K562 (cell line): ENCODE data around the gene CTSZ. TPM values are rescaled to one million over a fixed set of nuclear protein-coding genes. Genes with fewer than 3 reads are reported as not detected.

ENCODE experiments used
- ATAC-seq: fragments of 200-7000 bp; cut with Tn5 transposase; 3 replicates; pipeline ENCODE4 v1.9.1; 2020; ENCODE audit warnings: moderate library complexity
- BruUV-seq: library from RNA; stranded (reverse); fragments of 400-500 nt; replicated peaks from 2 replicates; lab custom pipeline; 2021; lab: Mats Ljungman, UMichigan
- CTCF ChIA-PET: fragments of 300-600 bp; formaldehyde crosslinking; extraction: SDS; loops from one replicate; lab custom pipeline; 2021; ENCODE audit warnings: low intra/inter-chr PET ratio; lab: Yijun Ruan, JAX
- POLR2A ChIA-PET: fragments of 300-600, 350-650 bp; sonication (Branson Sonifier 250); formaldehyde crosslinking; extraction: SDS; loops from one replicate; lab custom pipeline; 2021; ENCODE audit warnings: antibody characterized with exemption, inconsistent platforms; lab: Yijun Ruan, JAX
- DNase-seq, 4 experiments: peaks; one replicate each; pipeline versions ENCODE4 v3.0.0 to v3.0.0-alpha.2; 2011 to 2018; ENCODE audit warnings: low spot score in 3 of 4, mixed read lengths in 3 of 4; ENCODE audit errors: extremely low read depth in 1 of 4
- FAIRE-seq: peaks from 2 replicates; lab custom pipeline; 2011; peaks lifted over from hg19 to GRCh38; lab: Jason Lieb, UNC
- H2AFZ ChIP-seq: 2 replicates; pipeline ENCODE4 v1.6.0; 2011; ENCODE audit warnings: low read depth, low read length, control low read depth, inconsistent platforms
- H3K27ac ChIP-seq: fragments of 200-600 bp; 3 replicates; pipeline ENCODE4 v1.8.0; 2011; ENCODE audit warnings: low read depth, mild to moderate bottlenecking, control low read depth, inconsistent platforms, low read length, moderate library complexity, mixed read lengths; ENCODE audit errors: extremely low read depth
- H3K27me3 ChIP-seq, 2 experiments: fragments of 300-600 bp in 1 of 2; 2 replicates in 1 of 2; 3 replicates in 1 of 2; pipeline versions ENCODE4 v1.6.0 to v1.8.0; 2011; ENCODE audit warnings: inconsistent platforms in 2 of 2, low read length in 2 of 2, mild to moderate bottlenecking in 1 of 2, mixed read lengths in 1 of 2, moderate library complexity in 1 of 2; ENCODE audit not compliant: control insufficient read depth in 2 of 2, insufficient read depth in 2 of 2
- H3K36me3 ChIP-seq: fragments of 300-600 bp; 3 replicates; pipeline ENCODE4 v1.8.0; 2011; ENCODE audit warnings: mild to moderate bottlenecking, low read length, inconsistent platforms; ENCODE audit not compliant: control insufficient read depth, insufficient read depth
- H3K4me1 ChIP-seq, 2 experiments: fragments of 200-600 bp in 1 of 2; replicated peaks in 1 of 2; 2 replicates in 1 of 2; 3 replicates in 1 of 2; pipeline versions ENCODE4 v1.5.1 to v1.8.0; 2011; ENCODE audit warnings: inconsistent platforms in 2 of 2, low read length in 2 of 2, mild to moderate bottlenecking in 1 of 2, mixed read lengths in 1 of 2, moderate library complexity in 1 of 2; ENCODE audit not compliant: control insufficient read depth in 2 of 2, insufficient read depth in 2 of 2
- H3K4me2 ChIP-seq: 2 replicates; pipeline ENCODE4 v1.6.1; 2011; ENCODE audit warnings: low read length, control low read depth, inconsistent platforms, mixed read lengths; ENCODE audit not compliant: insufficient read depth
- H3K4me3 ChIP-seq: fragments of 200-600 bp; sonication (generic), shearing (Covaris generic); 2 replicates; pipeline ENCODE4 v1.5.1; 2016; ENCODE audit warnings: control low read depth, inconsistent platforms
- H3K79me2 ChIP-seq: fragments of 200-600 bp; 3 replicates; pipeline ENCODE4 v1.8.0; 2011; ENCODE audit warnings: low read length, inconsistent platforms; ENCODE audit not compliant: control insufficient read depth, insufficient read depth
- H3K9ac ChIP-seq, 2 experiments: 2 replicates each; pipeline versions ENCODE4 v1.6.0 to v1.6.1; 2011; ENCODE audit warnings: low read depth in 2 of 2, low read length in 2 of 2, control low read depth in 1 of 2, inconsistent platforms in 1 of 2, mild to moderate bottlenecking in 1 of 2, mixed read lengths in 1 of 2; ENCODE audit not compliant: insufficient read depth in 1 of 2
- H3K9me1 ChIP-seq: one replicate; pipeline ENCODE4 v1.6.0; 2011; ENCODE audit warnings: inconsistent platforms, mild to moderate bottlenecking, low read length, moderate library complexity; ENCODE audit not compliant: control insufficient read depth, insufficient read depth
- H3K9me3 ChIP-seq: replicated peaks from 2 replicates; pipeline ENCODE4 v1.5.1; 2011; ENCODE audit warnings: low read depth, low read length, inconsistent platforms; ENCODE audit not compliant: control insufficient read depth, insufficient read depth
- H4K20me1 ChIP-seq: replicated peaks from 2 replicates; pipeline ENCODE4 v1.6.1; 2011; ENCODE audit warnings: low read length, inconsistent platforms, mixed read lengths; ENCODE audit not compliant: control insufficient read depth, insufficient read depth
- BRF1 ChIP-seq: IDR thresholded peaks from 3 replicates; pipeline ENCODE4 v1.6.1; 2011; ENCODE audit warnings: borderline replicate concordance, mild to moderate bottlenecking; ENCODE audit not compliant: insufficient read length; ENCODE audit errors: extremely low read depth
- HDAC3 ChIP-seq: fragments of 450-650 bp; IDR thresholded peaks from 2 replicates; pipeline ENCODE4 v1.6.1; 2018; ENCODE audit warnings: borderline replicate concordance, mild to moderate bottlenecking, moderate library complexity; ENCODE audit not compliant: partially characterized antibody
- ILK ChIP-seq: fragments of 450-650 bp; IDR thresholded peaks from 2 replicates; pipeline ENCODE4 v1.6.1; 2016; ENCODE audit warnings: missing genetic modification characterization, low read depth, mild to moderate bottlenecking, missing compliant biosample characterization, moderate library complexity, borderline replicate concordance
- NR2C1 ChIP-seq, 2 experiments: fragments of 450-650 bp; IDR thresholded peaks; 2 replicates each; pipeline ENCODE4 v1.6.1; 2017; ENCODE audit warnings: mild to moderate bottlenecking in 2 of 2, antibody characterized with exemption in 1 of 2, inconsistent platforms in 1 of 2, missing compliant biosample characterization in 1 of 2, missing genetic modification characterization in 1 of 2
- RAD21 ChIP-seq, 2 experiments: fragments of 250-450 bp in 1 of 2; fragments of 450-650 bp in 1 of 2; sonication (Bioruptor Pico) in 1 of 2; formaldehyde crosslinking in 1 of 2; IDR thresholded peaks in 1 of 2; conservative IDR thresholded peaks in 1 of 2; 2 replicates each; pipeline versions ENCODE4 v1.4.0 to v1.8.0; 2020 to 2022; ENCODE audit warnings: mild to moderate bottlenecking in 2 of 2, moderate library complexity in 1 of 2
- TBL1XR1 ChIP-seq, 2 experiments: IDR thresholded peaks; 2 replicates each; pipeline ENCODE4 v1.6.1; 2012; ENCODE audit warnings: improper control_type of control experiment in 2 of 2, low read length in 2 of 2, mild to moderate bottlenecking in 1 of 2
- TRIM28 ChIP-seq: fragments of 450-650 bp; IDR thresholded peaks from 2 replicates; pipeline ENCODE4 v1.6.1; 2017
- ZC3H11A ChIP-seq: IDR thresholded peaks from 2 replicates; pipeline ENCODE4 v1.6.1; 2012; ENCODE audit warnings: low read depth, low read length, improper control_type of control experiment
- ZNF436 ChIP-seq: fragments of 250-450, 450-650 bp; sonication (Bioruptor Pico); formaldehyde crosslinking; IDR thresholded peaks from 2 replicates; pipeline ENCODE4 v1.7.0; 2020; ENCODE audit warnings: mild to moderate bottlenecking
- ZNF830 ChIP-seq: fragments of 250-450 bp; sonication (Bioruptor Pico); IDR thresholded peaks from 2 replicates; pipeline ENCODE4 v1.5.0; 2021; ENCODE audit warnings: mild to moderate bottlenecking
- WGBS: fragments of 100-300 bp; shearing (Covaris generic); methylation state at CpG from one replicate; pipeline ENCODE4 v1.1.6; 2016; ENCODE audit warnings: low coverage, mixed read lengths; ENCODE audit not compliant: insufficient coverage; ENCODE audit errors: missing lambda C conversion rate; 5-methylcytosine and 5-hydroxymethylcytosine counted together
- in situ Hi-C: fragments of 300-500 bp; cut with MboI; formaldehyde crosslinking; loops from 4 replicates; pipeline ENCODE4 v1.15.0; 2018; ENCODE audit warnings: inconsistent platforms, mixed read lengths
- intact Hi-C: fragments of 100-400 bp; cut with micrococcal nuclease; formaldehyde crosslinking; loops from 2 replicates; pipeline ENCODE4 v1.14.2; 2022
- polyA plus RNA-seq, 8 experiments: library from polyadenylated mRNA; depleted of rRNA in 4 of 8; stranded (reverse) in 5 of 8; unstranded in 3 of 8; fragments of >200 nt; fragmentation: Nextera tagmentation in 2 of 8; fragmentation: Illumina TruSeq in 1 of 8; extraction: Ambion mirVana in 2 of 8; extraction: Trizol in 1 of 8; gene quantifications; 2 replicates each; pipeline versions ENCODE4 v1.2.1 to v1.2.3, GENCODE V29; 2011 to 2014; ENCODE audit warnings: inconsistent platforms in 1 of 8, missing spikeins in 1 of 8
- total RNA-seq, 7 experiments: library from RNA; depleted of rRNA in 6 of 7; stranded (reverse); fragments of >200 nt in 6 of 7; fragmentation: Illumina TruSeq in 2 of 7; extraction: Trizol in 2 of 7; gene quantifications; 2 replicates each; pipeline versions ENCODE4 v1.2.1 to v1.2.3, GENCODE V29; 2011 to 2021; ENCODE audit warnings: low replicate concordance in 1 of 7
- TF ChIP-seq, protein P1 (sequence below): sonication (generic); formaldehyde crosslinking; IDR thresholded peaks from 2 replicates; pipeline ENCODE4 v1.5.0; 2020; ENCODE audit warnings: missing genetic modification reagents
- TF ChIP-seq, protein P2 (sequence below): fragments of 250-450 bp; sonication (Bioruptor Pico); IDR thresholded peaks from 2 replicates; pipeline ENCODE4 v1.5.0; 2021
- TF ChIP-seq, protein P3 (sequence below): fragments of 150-350 bp; IDR thresholded peaks from 2 replicates; pipeline ENCODE4 v1.6.1; 2014; ENCODE audit warnings: low read depth, mild to moderate bottlenecking, low read length, borderline replicate concordance

CTSZ gene
- total and polyA plus RNA-seq, 9 of the 15 experiments (the other 6 are each of a cell fraction or from before 2014, with no cell fraction given), result 1.6 to 143 (median 82.8) TPM

DNA sequence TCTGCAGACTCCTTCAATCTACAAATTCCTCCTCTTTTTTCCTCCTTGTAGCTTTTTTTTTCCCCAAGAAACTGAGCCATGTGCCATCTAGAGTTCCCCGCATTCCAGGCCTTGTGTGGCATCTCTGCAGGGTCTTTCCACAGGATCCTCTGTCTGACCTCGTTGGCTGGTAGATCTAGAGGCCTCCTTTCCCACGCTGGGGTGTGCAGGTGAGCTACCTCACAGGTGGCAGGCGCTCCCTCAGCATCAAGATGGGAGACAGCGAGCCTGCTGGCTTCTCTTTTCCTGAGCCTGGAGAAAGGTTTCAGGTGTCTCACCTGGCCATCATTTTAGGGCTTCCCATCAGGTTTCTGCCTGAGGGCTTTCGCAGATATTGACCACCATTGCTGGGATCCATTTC, 35.6 kb downstream of the CTSZ start:
- BruUV-seq, result no TSS peak
- ChIA-PET POLR2A (interaction anchor here (0.5 to 2.3 kb wide), 2 partner anchors 13 to 60 kb away, joined by 3 to 17 read pairs; no protein-coding TSS in a partner anchor), CTCF (no interaction called here)
- Histone ChIP-seq H3K4me1 (no peaks in the 10 kb centered on the region), H3K9me3 (no peaks in the 10 kb centered on the region), H4K20me1 (no peaks in the 10 kb centered on the region), H3K27ac (no peak overlapping the region), H3K9me1 (no peaks in the 10 kb centered on the region), H3K36me3 (no peaks in the 10 kb centered on the region), H3K4me2 (no peak overlapping the region), H3K79me2 (no peaks in the 10 kb centered on the region), H3K9ac (no peak overlapping the region), H3K27me3 (peaks cover 19 to 27% of the 10 kb centered on the region in 2 experiments), H3K4me3 (no peak overlapping the region), H2AFZ (no peak overlapping the region)
- WGBS, result 4% methylated on average over 6 of the region's 6 CpGs
- no peak for ATAC-seq
- DNase-seq, result no peak
- intact Hi-C loops (no loop called here), in situ Hi-C loops (loop anchor here (10.0 kb wide), 1 partner anchor 253 kb away; no protein-coding TSS in a partner anchor)
- no peak for FAIRE-seq
- TF ChIP-seq ZNF436 (CRISPR knock-in tag), result no peak
- no peak for TF ChIP-seq HDAC3
- no peak for TF ChIP-seq NR2C1 (IDR thresholded peaks at IDR 0.05)
- TF ChIP-seq NR2C1 (tag; IDR thresholded peaks at IDR 0.05), result no peak
- no peak for TF ChIP-seq ZC3H11A
- TF ChIP-seq, protein P1, sequence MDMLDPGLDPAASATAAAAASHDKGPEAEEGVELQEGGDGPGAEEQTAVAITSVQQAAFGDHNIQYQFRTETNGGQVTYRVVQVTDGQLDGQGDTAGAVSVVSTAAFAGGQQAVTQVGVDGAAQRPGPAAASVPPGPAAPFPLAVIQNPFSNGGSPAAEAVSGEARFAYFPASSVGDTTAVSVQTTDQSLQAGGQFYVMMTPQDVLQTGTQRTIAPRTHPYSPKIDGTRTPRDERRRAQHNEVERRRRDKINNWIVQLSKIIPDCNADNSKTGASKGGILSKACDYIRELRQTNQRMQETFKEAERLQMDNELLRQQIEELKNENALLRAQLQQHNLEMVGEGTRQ (CRISPR knock-in tag), result no peak
- TF ChIP-seq TRIM28, result no peak
- TF ChIP-seq RAD21 (CRISPR knock-in tag; conservative IDR thresholded peaks at IDR 0.05 in 1 of 2, IDR thresholded peaks at IDR 0.05 in 1 of 2), result no peak
- TF ChIP-seq, protein P2, sequence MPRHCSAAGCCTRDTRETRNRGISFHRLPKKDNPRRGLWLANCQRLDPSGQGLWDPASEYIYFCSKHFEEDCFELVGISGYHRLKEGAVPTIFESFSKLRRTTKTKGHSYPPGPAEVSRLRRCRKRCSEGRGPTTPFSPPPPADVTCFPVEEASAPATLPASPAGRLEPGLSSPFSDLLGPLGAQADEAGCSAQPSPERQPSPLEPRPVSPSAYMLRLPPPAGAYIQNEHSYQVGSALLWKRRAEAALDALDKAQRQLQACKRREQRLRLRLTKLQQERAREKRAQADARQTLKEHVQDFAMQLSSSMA (CRISPR knock-in tag), result no peak
- no peak for TF ChIP-seq BRF1
- TF ChIP-seq, protein P3, sequence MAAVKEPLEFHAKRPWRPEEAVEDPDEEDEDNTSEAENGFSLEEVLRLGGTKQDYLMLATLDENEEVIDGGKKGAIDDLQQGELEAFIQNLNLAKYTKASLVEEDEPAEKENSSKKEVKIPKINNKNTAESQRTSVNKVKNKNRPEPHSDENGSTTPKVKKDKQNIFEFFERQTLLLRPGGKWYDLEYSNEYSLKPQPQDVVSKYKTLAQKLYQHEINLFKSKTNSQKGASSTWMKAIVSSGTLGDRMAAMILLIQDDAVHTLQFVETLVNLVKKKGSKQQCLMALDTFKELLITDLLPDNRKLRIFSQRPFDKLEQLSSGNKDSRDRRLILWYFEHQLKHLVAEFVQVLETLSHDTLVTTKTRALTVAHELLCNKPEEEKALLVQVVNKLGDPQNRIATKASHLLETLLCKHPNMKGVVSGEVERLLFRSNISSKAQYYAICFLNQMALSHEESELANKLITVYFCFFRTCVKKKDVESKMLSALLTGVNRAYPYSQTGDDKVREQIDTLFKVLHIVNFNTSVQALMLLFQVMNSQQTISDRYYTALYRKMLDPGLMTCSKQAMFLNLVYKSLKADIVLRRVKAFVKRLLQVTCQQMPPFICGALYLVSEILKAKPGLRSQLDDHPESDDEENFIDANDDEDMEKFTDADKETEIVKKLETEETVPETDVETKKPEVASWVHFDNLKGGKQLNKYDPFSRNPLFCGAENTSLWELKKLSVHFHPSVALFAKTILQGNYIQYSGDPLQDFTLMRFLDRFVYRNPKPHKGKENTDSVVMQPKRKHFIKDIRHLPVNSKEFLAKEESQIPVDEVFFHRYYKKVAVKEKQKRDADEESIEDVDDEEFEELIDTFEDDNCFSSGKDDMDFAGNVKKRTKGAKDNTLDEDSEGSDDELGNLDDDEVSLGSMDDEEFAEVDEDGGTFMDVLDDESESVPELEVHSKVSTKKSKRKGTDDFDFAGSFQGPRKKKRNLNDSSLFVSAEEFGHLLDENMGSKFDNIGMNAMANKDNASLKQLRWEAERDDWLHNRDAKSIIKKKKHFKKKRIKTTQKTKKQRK, result no peak
- no peak for TF ChIP-seq ZNF830 (CRISPR knock-in tag)
- no peak for TF ChIP-seq TBL1XR1 (IDR thresholded peaks at IDR 0.05; ENCODE audit: low read length in 2 of 2)
- no peak for TF ChIP-seq ILK (tag)
